ENCODE measurements around the gene TLR10. TPM values are rescaled to one million over a fixed set of nuclear protein-coding genes. Genes with fewer than 3 reads are reported as not detected.

The TLR10 gene
- total and polyA plus RNA-seq, 9 of the 15 experiments (the other 6 are each of a cell fraction or from before 2014, with no cell fraction given) = 0.03 to 0.05 TPM; not detected in 7

- TF ChIP-seq HIVEP1 (CRISPR knock-in tag; IDR thresholded peaks at IDR 0.05) (no peak), ZSCAN32 (CRISPR knock-in tag; IDR thresholded peaks at IDR 0.05) (no peak), ESRRA (IDR thresholded peaks at IDR 0.05; ENCODE audit: borderline replicate concordance, low read depth) (no peak), MTA3 (IDR thresholded peaks at IDR 0.05; ENCODE audit: borderline replicate concordance) (no peak)
Observed at GRCh38 chr4:38821739-38822138, 38.9 kb upstream of the TLR10 start (continued).

DNA sequence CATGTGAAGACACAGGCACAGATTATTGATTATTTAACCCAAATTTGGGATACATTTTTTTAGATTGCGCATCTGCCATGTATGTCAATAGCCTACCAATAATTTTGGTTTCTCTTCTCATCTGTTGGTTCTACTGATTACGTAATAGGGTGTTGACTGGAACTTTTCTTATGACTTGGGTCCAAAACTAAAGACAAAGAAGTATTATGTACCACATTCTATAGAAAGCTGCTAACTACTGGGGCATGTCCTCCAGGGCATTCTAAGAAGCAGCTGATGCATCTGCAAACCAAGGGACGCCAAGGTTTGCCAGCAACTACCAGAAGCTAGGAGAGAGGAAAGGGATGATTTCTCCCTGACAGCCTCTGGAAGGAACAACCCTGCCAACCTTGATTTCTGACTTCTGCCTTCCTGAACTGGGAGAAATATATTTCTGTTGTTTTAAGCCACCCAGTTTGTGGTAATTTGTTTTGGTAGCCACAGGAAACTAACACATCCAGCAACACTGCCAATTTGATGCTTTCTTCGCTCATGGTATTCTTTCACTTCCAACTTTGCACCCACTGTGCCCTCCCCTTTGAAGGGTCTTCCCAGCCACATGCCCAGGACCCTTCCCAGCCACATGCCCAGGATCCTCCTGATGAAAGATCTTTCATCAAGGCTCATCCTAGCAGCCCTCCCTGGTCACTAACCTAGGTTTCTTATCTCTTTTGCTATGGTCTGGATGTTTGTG, 37.7 kb upstream of the TLR10 start:
- H3K9me3 ChIP-seq (replicated peaks; ENCODE audit: control insufficient read depth, insufficient read depth, low read depth, low read length) = peaks cover 2% of the 10 kb centered on the region
- DNase-seq (ENCODE audit: extremely low read depth in 1 of 4, low spot score in 3 of 4) (no peak), FAIRE-seq (no peak), ATAC-seq (no peak)
- H3K36me3 ChIP-seq (ENCODE audit: control insufficient read depth, insufficient read depth, low read length) = no peaks in the 10 kb centered on the region
- no peaks in the 10 kb centered on the region for H3K9me1 ChIP-seq (ENCODE audit: control insufficient read depth, insufficient read depth, low read length)
- CTCF ChIA-PET (ENCODE audit: low intra/inter-chr PET ratio) = no interaction called here
- BruUV-seq (replicated peaks) = no TSS peak
- WGBS (ENCODE audit: insufficient coverage, low coverage, missing lambda C conversion rate) = 5% methylated on average over 4 of the region's 4 CpGs
- H2AFZ ChIP-seq (ENCODE audit: low read depth, low read length) = no peak overlapping the region
- peaks cover 3 to 10% of the 10 kb centered on the region in 2 experiments; a peak in 1 of 5 replicates for H3K27me3 ChIP-seq (ENCODE audit: control insufficient read depth in 2 of 2, insufficient read depth in 2 of 2, low read length in 2 of 2)
- in situ Hi-C loops (cut with MboI) (no loop called here), intact Hi-C loops (cut with micrococcal nuclease) (no loop called here)
- H4K20me1 ChIP-seq (replicated peaks; ENCODE audit: control insufficient read depth, insufficient read depth, low read length) = no peaks in the 10 kb centered on the region
- H3K4me1 ChIP-seq (replicated peaks in 1 of 2; ENCODE audit: control insufficient read depth in 2 of 2, insufficient read depth in 2 of 2, low read length in 2 of 2) = peaks cover 0 to 5% of the 10 kb centered on the region in 2 experiments; a peak in 1 of 5 replicates
- H3K27ac ChIP-seq (ENCODE audit: extremely low read depth, low read depth, low read length) = no peak overlapping the region
- no peak overlapping the region for H3K4me2 ChIP-seq (ENCODE audit: insufficient read depth, low read length)
- POLR2A ChIA-PET = interaction anchor here (0.6 kb wide), 1 partner anchor 1205 kb away, joined by 3 read pairs; no protein-coding TSS in a partner anchor
- TF ChIP-seq, protein P1, sequence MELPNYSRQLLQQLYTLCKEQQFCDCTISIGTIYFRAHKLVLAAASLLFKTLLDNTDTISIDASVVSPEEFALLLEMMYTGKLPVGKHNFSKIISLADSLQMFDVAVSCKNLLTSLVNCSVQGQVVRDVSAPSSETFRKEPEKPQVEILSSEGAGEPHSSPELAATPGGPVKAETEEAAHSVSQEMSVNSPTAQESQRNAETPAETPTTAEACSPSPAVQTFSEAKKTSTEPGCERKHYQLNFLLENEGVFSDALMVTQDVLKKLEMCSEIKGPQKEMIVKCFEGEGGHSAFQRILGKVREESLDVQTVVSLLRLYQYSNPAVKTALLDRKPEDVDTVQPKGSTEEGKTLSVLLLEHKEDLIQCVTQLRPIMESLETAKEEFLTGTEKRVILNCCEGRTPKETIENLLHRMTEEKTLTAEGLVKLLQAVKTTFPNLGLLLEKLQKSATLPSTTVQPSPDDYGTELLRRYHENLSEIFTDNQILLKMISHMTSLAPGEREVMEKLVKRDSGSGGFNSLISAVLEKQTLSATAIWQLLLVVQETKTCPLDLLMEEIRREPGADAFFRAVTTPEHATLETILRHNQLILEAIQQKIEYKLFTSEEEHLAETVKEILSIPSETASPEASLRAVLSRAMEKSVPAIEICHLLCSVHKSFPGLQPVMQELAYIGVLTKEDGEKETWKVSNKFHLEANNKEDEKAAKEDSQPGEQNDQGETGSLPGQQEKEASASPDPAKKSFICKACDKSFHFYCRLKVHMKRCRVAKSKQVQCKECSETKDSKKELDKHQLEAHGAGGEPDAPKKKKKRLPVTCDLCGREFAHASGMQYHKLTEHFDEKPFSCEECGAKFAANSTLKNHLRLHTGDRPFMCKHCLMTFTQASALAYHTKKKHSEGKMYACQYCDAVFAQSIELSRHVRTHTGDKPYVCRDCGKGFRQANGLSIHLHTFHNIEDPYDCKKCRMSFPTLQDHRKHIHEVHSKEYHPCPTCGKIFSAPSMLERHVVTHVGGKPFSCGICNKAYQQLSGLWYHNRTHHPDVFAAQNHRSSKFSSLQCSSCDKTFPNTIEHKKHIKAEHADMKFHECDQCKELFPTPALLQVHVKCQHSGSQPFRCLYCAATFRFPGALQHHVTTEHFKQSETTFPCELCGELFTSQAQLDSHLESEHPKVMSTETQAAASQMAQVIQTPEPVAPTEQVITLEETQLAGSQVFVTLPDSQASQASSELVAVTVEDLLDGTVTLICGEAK (IDR thresholded peaks at IDR 0.05) = no peak
- TF ChIP-seq, protein P1 (CRISPR knock-in tag; IDR thresholded peaks at IDR 0.05) = no peak
- no peak for TF ChIP-seq MYC (IDR thresholded peaks at IDR 0.05; ENCODE audit: low read depth, low read length)
- TF ChIP-seq MYC (CRISPR knock-in tag; IDR thresholded peaks at IDR 0.05; ENCODE audit: borderline replicate concordance, low read depth) = no peak
- TF ChIP-seq CEBPG (CRISPR knock-in tag; IDR thresholded peaks at IDR 0.05) = no peak
- peak; percentile 26 to 67; a peak in 2 of 4 replicates for TF ChIP-seq CEBPG (tag; conservative IDR thresholded peaks at IDR 0.05 in 1 of 2, IDR thresholded peaks at IDR 0.05 in 1 of 2)
- peak; percentile 46; the same call in 1 of the 2 replicates for TF ChIP-seq CEBPB (tag; IDR thresholded peaks at IDR 0.05)
- TF ChIP-seq ARNT (IDR thresholded peaks at IDR 0.05) = no peak
- no peak for TF ChIP-seq PTRF (tag; IDR thresholded peaks at IDR 0.05)
- H3K4me3 ChIP-seq = no peak overlapping the region
- no peak overlapping the region for H3K9ac ChIP-seq (ENCODE audit: insufficient read depth in 1 of 2, low read depth in 2 of 2, low read length in 2 of 2)
- no peaks in the 10 kb centered on the region for H3K79me2 ChIP-seq (ENCODE audit: control insufficient read depth, insufficient read depth, low read length)

Measured in K562 (cell line).